Lower leg skin (tissue), 4 donors: ENCODE results near the gene SMNDC1. TPM values are rescaled to one million over a fixed set of nuclear protein-coding genes. Genes with fewer than 3 reads are reported as not detected.
"Not testable (repeated sequence)": the region's sequence is repeated elsewhere in the genome, so short reads cannot be mapped to it uniquely, and the experiment has no call there.

ENCODE experiments used
- DNase-seq, 2 donors: peaks; one replicate each; pipeline ENCODE4 v3.0.0-alpha.2; 2019; ENCODE audit warnings: low spot score in 2 of 2
- H3K4me3 ChIP-seq: fragments of 200-600 bp; sonication (generic); 2 replicates; pipeline ENCODE4 v1.5.1; 2017; ENCODE audit warnings: mild to moderate bottlenecking, low read depth; ENCODE audit not compliant: poor library complexity, severe bottlenecking
- POLR2A ChIP-seq, 2 donors: fragments of 450-650 bp; IDR thresholded peaks; one replicate each; pipeline ENCODE4 v1.6.1; 2016 to 2017; ENCODE audit warnings: antibody characterized with exemption in 2 of 2, mild to moderate bottlenecking in 1 of 2, moderate library complexity in 1 of 2
- WGBS, 2 donors: methylation state at CpG; one replicate each; pipeline ENCODE4 v1.1.5; 2018; 5-methylcytosine and 5-hydroxymethylcytosine counted together
- intact Hi-C: fragments of 100-400 bp; cut with DNase I; formaldehyde crosslinking; loops from one replicate; pipeline ENCODE4 v1.15.0; 2023; ENCODE audit warnings: low total_unique reads
- total RNA-seq, 4 donors: library from RNA; depleted of rRNA; stranded (reverse); fragments of >200 nt; gene quantifications; one replicate each; pipeline ENCODE4 v1.1.0, GENCODE V29; 2016
- TF ChIP-seq, protein P1 (sequence below), 3 donors: fragments of 450-650 bp; IDR thresholded peaks; one replicate each; pipeline ENCODE4 v1.5.1; 2016; ENCODE audit warnings: antibody characterized with exemption in 3 of 3, mild to moderate bottlenecking in 3 of 3, moderate library complexity in 2 of 3

Gene SMNDC1
- total RNA-seq, 4 donors from 2014 or later = 8.0 to 20.5 (median 10.6) TPM

- TF ChIP-seq, protein P1, sequence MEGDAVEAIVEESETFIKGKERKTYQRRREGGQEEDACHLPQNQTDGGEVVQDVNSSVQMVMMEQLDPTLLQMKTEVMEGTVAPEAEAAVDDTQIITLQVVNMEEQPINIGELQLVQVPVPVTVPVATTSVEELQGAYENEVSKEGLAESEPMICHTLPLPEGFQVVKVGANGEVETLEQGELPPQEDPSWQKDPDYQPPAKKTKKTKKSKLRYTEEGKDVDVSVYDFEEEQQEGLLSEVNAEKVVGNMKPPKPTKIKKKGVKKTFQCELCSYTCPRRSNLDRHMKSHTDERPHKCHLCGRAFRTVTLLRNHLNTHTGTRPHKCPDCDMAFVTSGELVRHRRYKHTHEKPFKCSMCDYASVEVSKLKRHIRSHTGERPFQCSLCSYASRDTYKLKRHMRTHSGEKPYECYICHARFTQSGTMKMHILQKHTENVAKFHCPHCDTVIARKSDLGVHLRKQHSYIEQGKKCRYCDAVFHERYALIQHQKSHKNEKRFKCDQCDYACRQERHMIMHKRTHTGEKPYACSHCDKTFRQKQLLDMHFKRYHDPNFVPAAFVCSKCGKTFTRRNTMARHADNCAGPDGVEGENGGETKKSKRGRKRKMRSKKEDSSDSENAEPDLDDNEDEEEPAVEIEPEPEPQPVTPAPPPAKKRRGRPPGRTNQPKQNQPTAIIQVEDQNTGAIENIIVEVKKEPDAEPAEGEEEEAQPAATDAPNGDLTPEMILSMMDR (IDR thresholded peaks at IDR 0.05) = no peak
- no peak for TF ChIP-seq POLR2A (IDR thresholded peaks at IDR 0.05)
- WGBS, 2 donors = 88 to 94% methylated on average over 1 of the region's 1 CpG
- DNase-seq = no peak
- no peak overlapping the region for H3K4me3 ChIP-seq
- intact Hi-C loops = no loop called here
These were observed 46.2 kb downstream of the SMNDC1 start for GRCh38 chr10:110258542-110258941.

DNA sequence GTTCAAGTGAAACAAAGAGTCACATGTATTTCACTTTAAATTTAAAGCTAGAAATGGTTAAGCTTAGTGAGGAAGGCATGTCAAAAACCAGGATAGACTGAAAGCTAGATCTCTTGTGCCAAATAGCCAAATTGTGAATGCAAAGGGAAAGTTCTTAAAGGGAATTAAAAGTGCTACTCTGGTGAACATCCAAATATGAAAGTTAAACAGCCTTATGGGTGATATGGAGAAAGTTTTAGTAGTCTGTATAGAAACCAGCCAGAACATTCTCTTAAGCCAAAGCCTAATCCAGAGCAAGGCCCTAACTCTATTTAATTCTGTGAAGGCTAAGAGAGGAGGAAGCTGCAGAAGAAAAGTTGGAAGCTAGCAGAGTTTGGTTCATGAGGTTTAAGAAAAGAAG is 50.3 kb downstream of the SMNDC1 start:
- DNase-seq = no peak
- TF ChIP-seq, protein P1 (IDR thresholded peaks at IDR 0.05) = no peak
- no peak for TF ChIP-seq POLR2A (IDR thresholded peaks at IDR 0.05)
- H3K4me3 ChIP-seq = no peak overlapping the region
- intact Hi-C loops = no loop called here

DNA sequence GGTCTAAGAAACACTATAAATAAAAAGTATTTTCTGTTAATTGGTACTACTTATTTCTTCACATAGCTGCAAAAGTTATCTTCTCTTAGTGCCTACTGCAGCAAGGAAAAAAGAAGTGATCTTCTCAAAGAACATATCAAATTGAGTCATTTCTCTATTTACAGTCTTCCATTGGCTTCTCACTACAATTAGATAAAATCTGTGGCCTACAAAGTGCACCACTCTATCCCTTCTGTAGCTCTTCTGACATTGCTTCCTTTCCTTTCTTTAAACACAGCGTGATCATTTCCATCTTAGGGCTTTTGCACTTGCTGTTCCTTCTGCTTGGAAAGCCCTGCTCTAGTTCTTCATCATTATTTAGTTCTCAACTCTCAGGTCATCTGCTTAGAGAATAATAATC is 52.6 kb downstream of the SMNDC1 start:
- DNase-seq = no peak
- intact Hi-C loops = no loop called here
- 85 to 96% methylated on average over 1 of the region's 1 CpG for WGBS, 2 donors
- TF ChIP-seq, protein P1 (IDR thresholded peaks at IDR 0.05) = no peak
- no peak for TF ChIP-seq POLR2A (IDR thresholded peaks at IDR 0.05)
- H3K4me3 ChIP-seq = no peak overlapping the region

GRCh38 chr10:110251392-110251791 is 53.3 kb downstream of the SMNDC1 start:
- DNase-seq, H3K4me3 ChIP-seq, intact Hi-C loops: not testable (repeated sequence)
- WGBS, 2 donors = 42 to 76% methylated on average over 1 of the region's 1 CpG

GRCh38 chr10:110249489-110249888 is 55.2 kb downstream of the SMNDC1 start:
- intact Hi-C loops, DNase-seq, H3K4me3 ChIP-seq: not testable (repeated sequence)
- WGBS, 2 donors = 97% methylated on average over 1 of the region's 1 CpG

- H3K4me3 ChIP-seq, intact Hi-C loops, DNase-seq: not testable (repeated sequence)
- 75 to 79% methylated on average over 5 of the region's 5 CpGs for WGBS, 2 donors
These were observed 56.9 kb downstream of the SMNDC1 start for GRCh38 chr10:110247833-110248232.

DNA sequence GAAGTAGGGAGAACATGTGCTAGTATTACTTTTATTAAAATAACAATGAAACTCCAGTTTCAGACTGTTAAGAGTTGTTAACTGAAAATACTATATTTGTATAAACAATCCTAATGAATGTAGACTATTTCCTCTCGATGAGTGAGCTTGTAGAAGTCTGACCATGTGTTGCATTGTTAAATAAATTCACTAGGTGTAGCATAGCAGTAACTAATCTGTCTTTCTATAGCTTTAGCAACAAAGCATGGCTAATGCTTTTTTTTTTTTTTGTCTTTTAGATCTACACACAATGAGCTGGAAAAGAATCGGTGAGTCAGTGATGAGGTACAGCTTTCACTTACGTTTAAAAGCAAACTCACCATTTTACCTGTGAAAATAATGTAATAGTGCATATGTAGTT is 60.2 kb downstream of the SMNDC1 start:
- intact Hi-C loops = no loop called here
- TF ChIP-seq, protein P1 (IDR thresholded peaks at IDR 0.05) = no peak
- TF ChIP-seq POLR2A (IDR thresholded peaks at IDR 0.05) = no peak
- no peak overlapping the region for H3K4me3 ChIP-seq
- no peak for DNase-seq
- 87 to 88% methylated on average over 3 of the region's 3 CpGs for WGBS, 2 donors
